ENCODE results near the gene UGT1A1.

Gene UGT1A1

DNA sequence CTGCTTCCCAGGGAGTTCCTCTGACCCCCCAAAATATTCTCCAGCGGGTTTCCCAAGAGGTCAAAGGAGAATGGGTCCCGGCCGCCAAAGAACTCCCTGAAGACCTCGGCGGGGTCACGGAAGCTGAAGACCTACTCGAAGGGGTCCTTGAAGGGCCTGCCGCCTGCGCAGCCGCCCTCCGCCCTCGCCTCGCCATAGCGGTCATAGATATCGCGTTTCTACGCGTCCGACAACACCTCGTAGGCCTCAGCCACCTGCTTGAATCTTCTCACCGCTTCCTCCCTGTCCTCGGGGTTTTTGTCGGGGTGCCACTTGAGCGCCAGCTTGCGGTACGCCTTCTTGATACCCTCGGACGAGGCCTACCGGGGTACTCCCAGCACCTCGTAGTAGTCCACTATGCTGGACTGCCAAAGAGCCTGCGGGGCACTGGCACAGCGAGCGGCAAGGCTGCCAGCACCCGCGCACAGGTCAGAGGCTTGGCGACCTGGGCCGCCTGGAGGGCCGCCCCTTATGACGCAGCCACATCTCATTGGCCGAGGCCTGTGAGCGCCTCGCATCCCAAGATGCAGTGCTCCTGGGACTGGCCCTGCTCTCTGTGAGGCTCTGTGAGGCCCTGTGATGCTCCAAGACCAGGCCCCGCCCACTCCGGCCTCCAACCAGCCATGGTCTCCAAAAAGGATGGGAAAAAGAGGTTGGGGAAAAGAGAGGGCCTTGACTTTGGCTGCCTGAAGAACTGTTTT lies 5.0 kb upstream of the UGT1A1 start:
- TF ChIP-seq, protein P1, sequence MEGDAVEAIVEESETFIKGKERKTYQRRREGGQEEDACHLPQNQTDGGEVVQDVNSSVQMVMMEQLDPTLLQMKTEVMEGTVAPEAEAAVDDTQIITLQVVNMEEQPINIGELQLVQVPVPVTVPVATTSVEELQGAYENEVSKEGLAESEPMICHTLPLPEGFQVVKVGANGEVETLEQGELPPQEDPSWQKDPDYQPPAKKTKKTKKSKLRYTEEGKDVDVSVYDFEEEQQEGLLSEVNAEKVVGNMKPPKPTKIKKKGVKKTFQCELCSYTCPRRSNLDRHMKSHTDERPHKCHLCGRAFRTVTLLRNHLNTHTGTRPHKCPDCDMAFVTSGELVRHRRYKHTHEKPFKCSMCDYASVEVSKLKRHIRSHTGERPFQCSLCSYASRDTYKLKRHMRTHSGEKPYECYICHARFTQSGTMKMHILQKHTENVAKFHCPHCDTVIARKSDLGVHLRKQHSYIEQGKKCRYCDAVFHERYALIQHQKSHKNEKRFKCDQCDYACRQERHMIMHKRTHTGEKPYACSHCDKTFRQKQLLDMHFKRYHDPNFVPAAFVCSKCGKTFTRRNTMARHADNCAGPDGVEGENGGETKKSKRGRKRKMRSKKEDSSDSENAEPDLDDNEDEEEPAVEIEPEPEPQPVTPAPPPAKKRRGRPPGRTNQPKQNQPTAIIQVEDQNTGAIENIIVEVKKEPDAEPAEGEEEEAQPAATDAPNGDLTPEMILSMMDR (IDR thresholded peaks at IDR 0.05; ENCODE audit: extremely low read depth, missing control alignments), result no peak
- DNase-seq (ENCODE audit: low spot score), result no peak

DNA sequence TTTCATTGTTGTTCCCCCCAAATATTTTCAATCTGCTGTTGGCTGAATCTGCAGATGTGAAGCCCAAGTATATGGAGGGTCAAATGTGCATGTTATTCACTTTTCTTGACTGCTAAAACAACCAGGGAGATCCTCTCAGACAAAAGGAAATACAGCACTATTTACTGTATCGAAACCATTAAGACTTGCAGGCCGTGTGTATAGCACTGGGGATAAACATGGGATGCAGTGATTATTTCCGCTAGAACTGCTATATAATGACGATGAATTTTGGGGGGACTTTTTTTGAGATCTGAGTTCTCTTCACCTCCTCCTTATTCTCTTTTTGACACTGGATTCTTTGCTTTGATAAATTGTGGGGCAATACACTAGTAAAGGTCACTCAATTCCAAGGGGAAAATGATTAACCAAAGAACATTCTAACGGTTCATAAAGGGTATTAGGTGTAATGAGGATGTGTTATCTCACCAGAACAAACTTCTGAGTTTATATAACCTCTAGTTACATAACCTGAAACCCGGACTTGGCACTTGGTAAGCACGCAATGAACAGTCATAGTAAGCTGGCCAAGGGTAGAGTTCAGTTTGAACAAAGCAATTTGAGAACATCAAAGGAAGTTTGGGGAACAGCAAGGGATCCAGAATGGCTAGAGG lies 3.5 kb upstream of the UGT1A1 start:
- no peak for DNase-seq (ENCODE audit: low spot score)
- TF ChIP-seq, protein P1 (IDR thresholded peaks at IDR 0.05; ENCODE audit: extremely low read depth, missing control alignments), result no peak

DNA sequence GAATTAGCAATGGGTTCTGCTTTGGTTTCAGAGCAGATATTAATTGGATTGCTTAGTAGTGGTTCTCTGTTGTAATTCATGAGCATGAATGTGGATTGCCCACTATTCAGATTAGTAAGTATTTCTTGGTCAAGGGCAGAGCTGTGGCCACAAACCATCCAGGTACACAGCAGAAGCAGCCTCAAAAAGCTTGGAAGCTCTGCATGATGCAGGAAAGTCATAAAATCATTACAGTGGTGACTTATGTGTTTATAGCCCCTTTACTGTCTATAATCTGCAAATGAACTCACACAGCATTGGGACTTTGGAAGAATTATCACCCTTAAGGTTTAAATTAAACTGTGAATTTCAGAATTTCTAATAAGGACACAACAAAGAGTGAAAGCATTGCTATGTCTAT lies 1.9 kb upstream of the UGT1A1 start:
- TF ChIP-seq, protein P1 (IDR thresholded peaks at IDR 0.05; ENCODE audit: extremely low read depth, missing control alignments), result no peak
- no peak for DNase-seq (ENCODE audit: low spot score)

DNA sequence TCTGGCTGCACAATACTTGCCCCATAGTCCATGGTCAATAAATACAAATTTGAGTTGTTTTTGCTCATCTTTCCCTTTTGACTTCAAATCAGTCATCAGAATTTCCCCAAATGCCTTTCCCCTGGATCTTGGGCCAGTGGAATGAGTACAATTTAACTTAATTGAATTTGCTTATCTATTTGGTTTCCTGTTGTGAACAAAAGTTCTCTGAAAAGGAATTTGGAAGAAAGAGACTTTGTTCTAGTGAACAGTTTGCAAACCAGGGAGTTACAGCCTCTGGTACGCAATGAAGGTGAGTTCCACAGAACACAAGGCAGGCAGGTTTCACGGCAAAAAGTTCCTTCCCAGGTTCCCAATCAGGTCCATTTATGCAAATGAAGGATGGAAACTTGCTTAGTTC lies 1.2 kb upstream of the UGT1A1 start:
- no peak for DNase-seq (ENCODE audit: low spot score)
- TF ChIP-seq, protein P1 (IDR thresholded peaks at IDR 0.05; ENCODE audit: extremely low read depth, missing control alignments), result no peak

DNA sequence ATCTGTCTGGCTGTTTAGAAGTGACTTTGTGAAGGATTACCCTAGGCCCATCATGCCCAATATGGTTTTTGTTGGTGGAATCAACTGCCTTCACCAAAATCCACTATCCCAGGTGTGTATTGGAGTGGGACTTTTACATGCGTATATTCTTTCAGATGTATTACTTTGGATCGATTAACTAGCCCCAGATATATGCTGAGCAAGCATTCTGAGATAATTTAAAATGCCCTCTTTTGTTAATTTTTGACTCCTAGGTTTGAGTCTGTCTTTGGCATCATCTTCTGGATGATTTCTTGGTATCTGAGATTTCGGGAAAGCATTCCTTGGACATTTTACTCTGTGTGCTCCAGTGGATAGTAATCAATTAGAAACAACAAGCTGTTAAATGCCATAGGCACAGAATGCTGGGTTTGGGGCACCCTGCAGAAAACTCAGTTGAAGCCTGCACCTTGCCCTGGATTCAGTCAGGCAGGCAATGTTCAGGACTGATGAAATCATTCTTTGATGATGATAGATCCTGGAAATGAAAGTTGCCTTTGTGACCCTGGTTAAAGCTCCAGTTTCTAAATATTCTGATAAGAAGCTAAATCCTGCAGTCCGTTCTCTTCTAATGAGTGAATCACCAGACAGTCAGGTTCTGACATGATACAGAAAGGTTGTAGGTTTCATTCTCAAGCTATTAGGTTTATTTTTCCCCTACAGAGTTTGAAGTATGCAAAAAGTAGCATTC lies 1.1 kb downstream of the UGT1A1 start:
- TF ChIP-seq, protein P1 (IDR thresholded peaks at IDR 0.05; ENCODE audit: extremely low read depth, missing control alignments), result no peak
- DNase-seq (ENCODE audit: low spot score), result no peak

DNA sequence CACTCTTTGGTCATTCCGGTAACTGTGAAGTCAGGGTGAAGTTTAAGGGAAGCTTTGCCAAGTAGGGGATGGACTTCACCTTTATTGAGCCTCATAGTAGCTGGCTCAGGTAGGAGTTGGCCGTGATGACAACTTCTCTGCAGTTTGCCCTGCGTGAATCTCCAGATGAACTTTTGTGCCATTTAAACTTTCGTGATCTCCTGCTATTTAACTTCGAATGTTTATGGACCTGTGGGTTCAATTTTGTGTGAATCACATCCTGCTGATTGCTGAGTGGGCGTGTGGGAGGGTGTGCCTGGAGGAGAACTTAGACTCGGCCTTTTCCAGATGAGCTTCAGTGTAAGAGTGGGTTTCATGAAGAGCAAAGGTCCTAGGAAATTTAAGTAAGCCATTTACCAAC lies 4.2 kb downstream of the UGT1A1 start:
- TF ChIP-seq, protein P1 (IDR thresholded peaks at IDR 0.05; ENCODE audit: extremely low read depth, missing control alignments), result no peak
- DNase-seq (ENCODE audit: low spot score), result no peak

DNA sequence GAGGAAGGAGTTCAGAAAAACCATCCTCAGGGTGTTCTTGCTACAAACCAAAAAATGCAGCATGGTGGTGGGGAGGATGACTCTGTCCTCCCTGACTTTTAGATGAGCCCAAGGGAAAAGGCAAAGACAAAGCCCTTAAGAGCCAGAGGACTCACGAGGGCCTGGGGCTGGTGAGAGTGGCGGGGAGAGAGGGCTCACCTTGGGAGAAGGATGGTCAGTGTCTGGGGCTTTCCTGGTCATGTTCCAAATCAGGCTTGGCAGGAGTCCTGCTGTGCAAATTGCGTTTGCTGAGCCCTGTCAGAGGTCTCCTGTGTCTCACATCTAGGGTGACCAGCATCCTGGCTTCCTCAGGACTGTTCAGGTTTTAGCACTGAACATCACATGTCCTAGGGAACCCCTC lies 4.7 kb downstream of the UGT1A1 start:
- TF ChIP-seq, protein P1 (IDR thresholded peaks at IDR 0.05; ENCODE audit: extremely low read depth, missing control alignments), result no peak

More for the DNA sequence above, 4.7 kb downstream of the UGT1A1 start:
- no peak for DNase-seq (ENCODE audit: low spot score)
